ENCODE data around the gene SERPINA5. TPM values are rescaled to one million over a fixed set of nuclear protein-coding genes. Genes with fewer than 3 reads are reported as not detected.

SERPINA5 gene
- total RNA-seq, 2 experiments from 2014 or later: not detected

DNA sequence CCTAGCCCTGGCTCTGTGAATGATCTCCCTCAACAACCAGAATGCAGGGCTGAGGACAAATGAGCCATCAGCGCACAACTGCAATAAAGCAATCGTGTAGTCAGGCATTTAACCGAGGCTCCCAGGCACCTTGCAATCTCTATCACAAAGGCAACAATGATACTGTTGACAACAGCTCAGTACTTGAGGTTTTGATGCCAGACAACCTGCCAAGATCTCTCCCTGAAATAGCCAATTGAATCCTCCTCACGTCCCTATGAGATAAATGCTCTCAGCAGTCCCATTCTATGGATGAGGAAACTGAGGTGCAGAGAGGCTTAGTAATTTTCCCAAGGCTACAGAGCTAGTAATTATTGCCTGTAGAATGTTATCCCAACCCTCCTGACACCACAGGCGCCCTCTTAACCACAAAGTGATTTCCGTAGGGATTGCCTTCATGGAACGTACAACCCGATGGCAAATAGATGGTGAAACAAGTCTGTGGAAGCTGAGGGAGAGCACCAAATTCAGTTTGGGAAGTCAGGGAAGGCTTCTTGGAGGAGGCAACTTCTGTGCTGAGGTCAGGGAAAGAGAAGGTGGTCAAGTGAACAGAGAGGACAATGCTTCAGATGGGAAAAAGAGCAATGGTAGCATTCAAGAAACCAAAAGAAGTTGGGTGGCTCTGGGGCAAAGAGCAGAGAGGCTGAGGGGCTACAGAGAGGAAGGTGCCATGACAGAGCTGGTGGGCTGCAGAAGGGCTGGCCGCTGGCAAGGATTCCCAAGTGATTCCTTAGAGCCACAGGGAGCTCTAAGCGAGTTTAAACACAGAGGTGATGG, 43.5 kb downstream of the SERPINA5 start:
- H3K36me3 Mint-ChIP-seq (ENCODE audit: low read depth): no peaks in the 10 kb centered on the region

DNA sequence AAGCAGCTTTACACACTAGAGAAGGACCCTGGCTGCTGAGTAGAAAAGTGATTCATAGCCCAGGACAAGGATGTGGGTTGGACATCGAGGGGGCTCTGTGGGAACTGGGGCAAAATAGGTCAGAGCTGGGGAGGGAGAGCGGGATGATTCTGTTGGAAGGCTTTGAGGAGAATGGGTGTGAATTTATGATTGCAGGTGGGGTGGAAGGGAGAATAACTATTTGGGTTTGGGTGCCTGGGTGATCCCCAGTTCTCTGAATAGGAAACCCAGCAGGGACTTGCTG, 44.1 kb downstream of the SERPINA5 start:
- POLR2A ChIA-PET: no interaction called here
- CTCF ChIA-PET: no interaction called here
- H3K27me3 Mint-ChIP-seq: no peaks in the 10 kb centered on the region
- intact Hi-C loops (cut with micrococcal nuclease): no loop called here
- ATAC-seq (no peak), DNase-seq (no peak)
- H3K36me3 Mint-ChIP-seq (ENCODE audit: low read depth): no peaks in the 10 kb centered on the region
- H3K27ac Mint-ChIP-seq: no peak overlapping the region
- no peaks in the 10 kb centered on the region for H3K4me1 Mint-ChIP-seq (ENCODE audit: low read depth)
- H3K9me3 Mint-ChIP-seq: no peaks in the 10 kb centered on the region
- TF ChIP-seq, protein P1, sequence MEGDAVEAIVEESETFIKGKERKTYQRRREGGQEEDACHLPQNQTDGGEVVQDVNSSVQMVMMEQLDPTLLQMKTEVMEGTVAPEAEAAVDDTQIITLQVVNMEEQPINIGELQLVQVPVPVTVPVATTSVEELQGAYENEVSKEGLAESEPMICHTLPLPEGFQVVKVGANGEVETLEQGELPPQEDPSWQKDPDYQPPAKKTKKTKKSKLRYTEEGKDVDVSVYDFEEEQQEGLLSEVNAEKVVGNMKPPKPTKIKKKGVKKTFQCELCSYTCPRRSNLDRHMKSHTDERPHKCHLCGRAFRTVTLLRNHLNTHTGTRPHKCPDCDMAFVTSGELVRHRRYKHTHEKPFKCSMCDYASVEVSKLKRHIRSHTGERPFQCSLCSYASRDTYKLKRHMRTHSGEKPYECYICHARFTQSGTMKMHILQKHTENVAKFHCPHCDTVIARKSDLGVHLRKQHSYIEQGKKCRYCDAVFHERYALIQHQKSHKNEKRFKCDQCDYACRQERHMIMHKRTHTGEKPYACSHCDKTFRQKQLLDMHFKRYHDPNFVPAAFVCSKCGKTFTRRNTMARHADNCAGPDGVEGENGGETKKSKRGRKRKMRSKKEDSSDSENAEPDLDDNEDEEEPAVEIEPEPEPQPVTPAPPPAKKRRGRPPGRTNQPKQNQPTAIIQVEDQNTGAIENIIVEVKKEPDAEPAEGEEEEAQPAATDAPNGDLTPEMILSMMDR (IDR thresholded peaks at IDR 0.05): no peak
- H3K4me3 Mint-ChIP-seq: no peak overlapping the region

More for the DNA sequence above, 43.5 kb downstream of the SERPINA5 start:
- Mint-ChIP-seq H3K9me3 (no peaks in the 10 kb centered on the region), H3K4me1 (ENCODE audit: low read depth) (no peaks in the 10 kb centered on the region), H3K27me3 (no peaks in the 10 kb centered on the region), H3K4me3 (no peak overlapping the region), H3K27ac (no peak overlapping the region)
- ChIA-PET CTCF (no interaction called here), POLR2A (no interaction called here)
- TF ChIP-seq, protein P1 (IDR thresholded peaks at IDR 0.05): no peak
- ATAC-seq: no peak
- DNase-seq: no peak
- intact Hi-C loops (cut with micrococcal nuclease): no loop called here

DNA sequence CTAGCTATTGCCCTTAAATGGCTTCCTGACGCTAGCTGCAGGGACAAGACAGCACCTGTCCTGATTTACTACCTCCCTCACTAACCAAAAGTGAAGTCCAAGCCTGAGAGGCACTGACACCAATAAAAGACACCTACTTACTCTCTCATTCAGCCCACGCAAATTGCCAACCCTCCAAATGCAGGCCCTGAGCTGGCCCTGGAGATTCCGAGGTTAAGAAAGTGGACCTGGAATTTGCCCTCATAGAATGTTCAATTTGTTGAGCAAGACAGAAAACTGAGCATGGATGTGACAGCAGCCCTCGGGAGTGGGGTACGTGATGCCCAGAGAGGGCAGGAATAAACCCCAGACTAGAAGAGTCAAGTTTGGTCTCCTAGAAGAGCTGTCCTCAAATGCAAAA, 47.4 kb downstream of the SERPINA5 start:
- H3K36me3 Mint-ChIP-seq (ENCODE audit: low read depth): no peaks in the 10 kb centered on the region
- ChIA-PET CTCF (no interaction called here), POLR2A (no interaction called here)
- no peak overlapping the region for H3K27ac Mint-ChIP-seq
- no peak for DNase-seq
- no peak overlapping the region for H3K4me3 Mint-ChIP-seq
- TF ChIP-seq, protein P1 (IDR thresholded peaks at IDR 0.05): no peak
- intact Hi-C loops (cut with micrococcal nuclease): no loop called here
- no peaks in the 10 kb centered on the region for H3K27me3 Mint-ChIP-seq
- no peaks in the 10 kb centered on the region for H3K4me1 Mint-ChIP-seq (ENCODE audit: low read depth)
- ATAC-seq: no peak
- no peaks in the 10 kb centered on the region for H3K9me3 Mint-ChIP-seq

DNA sequence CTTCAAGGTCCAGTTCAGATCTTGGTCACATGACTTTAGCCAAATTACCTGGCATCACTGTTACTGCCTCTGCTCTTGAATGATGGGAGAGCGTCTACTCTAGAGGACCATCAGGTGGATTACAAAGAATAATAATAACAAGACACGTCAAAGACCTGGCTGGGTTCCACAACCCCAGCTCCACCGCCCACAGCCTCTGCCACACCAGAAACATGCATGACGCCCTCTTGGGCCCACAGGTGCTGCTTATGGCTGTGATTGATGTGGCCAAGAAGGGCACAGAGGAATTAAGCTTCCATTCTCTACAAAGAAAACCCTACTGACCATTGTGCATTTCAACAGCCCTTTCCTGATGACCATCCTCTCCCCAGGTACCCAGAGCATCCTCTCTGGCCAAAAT, 49.2 kb downstream of the SERPINA5 start:
- intact Hi-C loops (cut with micrococcal nuclease): no loop called here
- no peak for DNase-seq
- Mint-ChIP-seq H3K4me1 (ENCODE audit: low read depth) (no peaks in the 10 kb centered on the region), H3K4me3 (no peak overlapping the region), H3K27me3 (no peaks in the 10 kb centered on the region), H3K27ac (no peak overlapping the region), H3K36me3 (ENCODE audit: low read depth) (no peaks in the 10 kb centered on the region), H3K9me3 (no peaks in the 10 kb centered on the region)
- TF ChIP-seq, protein P1 (IDR thresholded peaks at IDR 0.05): no peak
- ATAC-seq: no peak
- POLR2A ChIA-PET: no interaction called here
- CTCF ChIA-PET: no interaction called here

DNA sequence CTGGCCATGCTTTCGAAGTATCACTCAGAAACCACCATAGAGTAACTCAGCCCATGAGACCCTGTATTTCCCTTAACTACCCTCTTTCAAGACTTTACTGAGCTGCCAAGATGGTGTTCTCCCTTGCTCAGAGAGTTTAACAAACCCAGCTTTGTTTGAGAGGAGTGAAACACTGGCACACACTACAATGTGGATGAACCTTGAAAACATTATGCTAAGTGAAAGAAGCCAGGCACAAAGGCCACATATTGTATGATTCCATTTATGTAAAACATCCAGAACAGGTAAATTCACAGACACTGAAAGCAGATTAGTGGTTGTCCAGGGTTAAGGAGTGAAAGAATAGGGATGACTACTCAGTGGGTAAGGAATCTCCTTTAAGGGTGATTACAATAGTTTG, 49.8 kb downstream of the SERPINA5 start:
- ChIA-PET CTCF (no interaction called here), POLR2A (no interaction called here)
- intact Hi-C loops (cut with micrococcal nuclease): no loop called here
- H3K4me3 Mint-ChIP-seq: no peak overlapping the region
- no peaks in the 10 kb centered on the region for H3K36me3 Mint-ChIP-seq (ENCODE audit: low read depth)
- TF ChIP-seq, protein P1 (IDR thresholded peaks at IDR 0.05): no peak
- no peaks in the 10 kb centered on the region for H3K9me3 Mint-ChIP-seq
- no peak overlapping the region for H3K27ac Mint-ChIP-seq
- ATAC-seq (no peak), DNase-seq (no peak)
- H3K27me3 Mint-ChIP-seq: no peaks in the 10 kb centered on the region
- no peaks in the 10 kb centered on the region for H3K4me1 Mint-ChIP-seq (ENCODE audit: low read depth)

Measured in activated CD8-positive, alpha-beta T cell treated with anti-CD3 and anti-CD28 coated beads for 36 hours (primary cell).